ENCODE data around the gene C11orf24.

DNA sequence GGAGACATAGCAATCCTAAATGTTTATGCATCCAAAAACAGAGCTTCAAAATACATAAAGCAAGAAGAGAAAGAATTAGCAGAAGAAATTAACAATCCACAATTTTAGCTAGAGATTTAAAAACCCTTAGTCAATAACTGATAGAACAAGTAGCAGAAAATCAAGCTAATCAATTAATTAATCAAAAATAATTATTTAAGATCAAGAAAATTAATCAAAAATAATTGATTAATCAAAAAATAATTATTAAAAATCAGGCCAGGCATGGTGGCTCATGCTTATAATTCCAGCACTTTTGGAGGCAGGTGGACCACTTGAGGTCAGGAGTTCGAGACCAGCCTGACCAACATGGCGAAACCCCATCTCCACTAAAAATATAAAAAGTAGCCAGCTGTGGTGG, 29.2 kb downstream of the C11orf24 start:
- TF ChIP-seq, protein P1, sequence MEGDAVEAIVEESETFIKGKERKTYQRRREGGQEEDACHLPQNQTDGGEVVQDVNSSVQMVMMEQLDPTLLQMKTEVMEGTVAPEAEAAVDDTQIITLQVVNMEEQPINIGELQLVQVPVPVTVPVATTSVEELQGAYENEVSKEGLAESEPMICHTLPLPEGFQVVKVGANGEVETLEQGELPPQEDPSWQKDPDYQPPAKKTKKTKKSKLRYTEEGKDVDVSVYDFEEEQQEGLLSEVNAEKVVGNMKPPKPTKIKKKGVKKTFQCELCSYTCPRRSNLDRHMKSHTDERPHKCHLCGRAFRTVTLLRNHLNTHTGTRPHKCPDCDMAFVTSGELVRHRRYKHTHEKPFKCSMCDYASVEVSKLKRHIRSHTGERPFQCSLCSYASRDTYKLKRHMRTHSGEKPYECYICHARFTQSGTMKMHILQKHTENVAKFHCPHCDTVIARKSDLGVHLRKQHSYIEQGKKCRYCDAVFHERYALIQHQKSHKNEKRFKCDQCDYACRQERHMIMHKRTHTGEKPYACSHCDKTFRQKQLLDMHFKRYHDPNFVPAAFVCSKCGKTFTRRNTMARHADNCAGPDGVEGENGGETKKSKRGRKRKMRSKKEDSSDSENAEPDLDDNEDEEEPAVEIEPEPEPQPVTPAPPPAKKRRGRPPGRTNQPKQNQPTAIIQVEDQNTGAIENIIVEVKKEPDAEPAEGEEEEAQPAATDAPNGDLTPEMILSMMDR (IDR thresholded peaks at IDR 0.05 in 2 of 3, conservative IDR thresholded peaks at IDR 0.05 in 1 of 3; ENCODE audit: borderline replicate concordance in 1 of 3, insufficient read depth in 1 of 3, low read depth in 2 of 3, low read length in 2 of 3), result no peak
- TF ChIP-seq POLR2A (IDR thresholded peaks at IDR 0.05; ENCODE audit: borderline replicate concordance, extremely low read depth, insufficient read depth, insufficient read length), result no peak
- TF ChIP-seq SIN3A (IDR thresholded peaks at IDR 0.05; ENCODE audit: low read depth), result no peak
